DMS114 treated with DMSO at 0.1 percent for 48 hours (cell line): ENCODE data around the gene NXPH4.
A peak's percentile ranks its signal among the peaks of the same experiment; 100 is the strongest.

Source experiments
- DNase-seq: peaks from one replicate; lab custom pipeline; 2025; ENCODE audit not compliant: unreplicated experiment; lab: John Stamatoyannopoulos, UW

Gene NXPH4

GRCh38 chr12:57203201-57203600 lies 13.4 kb upstream of the NXPH4 start:
- no peak for DNase-seq

- no peak for DNase-seq
These were observed 12.8 kb upstream of the NXPH4 start for GRCh38 chr12:57203791-57204190.

GRCh38 chr12:57204454-57204853 lies 12.1 kb upstream of the NXPH4 start:
- DNase-seq, result no peak

- no peak for DNase-seq
These were observed 11.4 kb upstream of the NXPH4 start for GRCh38 chr12:57205186-57205585.

GRCh38 chr12:57205931-57206330 lies 10.7 kb upstream of the NXPH4 start:
- DNase-seq, result no peak

GRCh38 chr12:57207731-57208630 lies 8.6 kb upstream of the NXPH4 start:
- no peak for DNase-seq

GRCh38 chr12:57208631-57209282 lies 7.8 kb upstream of the NXPH4 start:
- DNase-seq, result no peak

- no peak for DNase-seq
These were observed 6.7 kb upstream of the NXPH4 start for GRCh38 chr12:57209916-57210315.

GRCh38 chr12:57210461-57210860 lies 6.1 kb upstream of the NXPH4 start:
- no peak for DNase-seq

GRCh38 chr12:57210926-57211692 lies 5.5 kb upstream of the NXPH4 start:
- DNase-seq, result no peak

- DNase-seq, result no peak
These were observed 4.5 kb upstream of the NXPH4 start for GRCh38 chr12:57211791-57212700.

- no peak for DNase-seq
These were observed 3.9 kb upstream of the NXPH4 start for GRCh38 chr12:57212701-57213057.

- DNase-seq, result peak; percentile 83
These were observed 3.4 kb upstream of the NXPH4 start for GRCh38 chr12:57213058-57213715.

GRCh38 chr12:57213763-57214397 lies 2.7 kb upstream of the NXPH4 start:
- no peak for DNase-seq

GRCh38 chr12:57214398-57214781 lies 2.2 kb upstream of the NXPH4 start:
- DNase-seq, result peak; percentile 77

- no peak for DNase-seq
These were observed 1.5 kb upstream of the NXPH4 start for GRCh38 chr12:57215065-57215464.

GRCh38 chr12:57215668-57216013 lies 953 bp upstream of the NXPH4 start:
- no peak for DNase-seq

GRCh38 chr12:57216921-57217879 lies 606 bp downstream of the NXPH4 start:
- no peak for DNase-seq
